GM12873 (cell line): Measurements from ENCODE around the gene SHE.

Source experiments
- CTCF ChIP-seq: IDR thresholded peaks from 2 replicates; pipeline ENCODE4 v1.5.1; 2012; ENCODE audit warnings: low read depth, mild to moderate bottlenecking, moderate library complexity, low read length, control low read depth; ENCODE audit not compliant: insufficient read depth; ENCODE audit errors: missing control alignments

SHE gene

GRCh38 chr1:154442006-154442740 is 60.0 kb downstream of the SHE start:
- TF ChIP-seq CTCF = peak; percentile 61

- TF ChIP-seq CTCF = no peak
These were observed 60.8 kb downstream of the SHE start for GRCh38 chr1:154441241-154441888.

- no peak for TF ChIP-seq CTCF
These were observed 62.0 kb downstream of the SHE start for GRCh38 chr1:154440036-154440804.

GRCh38 chr1:154436433-154436832 is 65.8 kb downstream of the SHE start:
- TF ChIP-seq CTCF = no peak

GRCh38 chr1:154435599-154436200 is 66.5 kb downstream of the SHE start:
- no peak for TF ChIP-seq CTCF

- no peak for TF ChIP-seq CTCF
These were observed 67.7 kb downstream of the SHE start for GRCh38 chr1:154434346-154435085.
